IPS DF 6.9 (cell line): Measurements from ENCODE around the gene PCDHA7.

Experiments used
- DNase-seq: peaks from one replicate; pipeline ENCODE4 v3.0.0-alpha.2; 2013; ENCODE audit warnings: low read depth, low spot score
- H3K27ac ChIP-seq: one replicate; pipeline ENCODE4 v1.5.1; 2013; ENCODE audit warnings: low read length, control low read depth
- H3K27me3 ChIP-seq: 2 replicates; pipeline ENCODE4 v1.6.1; 2013; ENCODE audit warnings: mild to moderate bottlenecking, low read length; ENCODE audit not compliant: control insufficient read depth, insufficient read depth
- H3K36me3 ChIP-seq: 2 replicates; pipeline ENCODE4 v1.6.1; 2013; ENCODE audit warnings: low read length; ENCODE audit not compliant: control insufficient read depth, insufficient read depth
- H3K4me1 ChIP-seq: 2 replicates; pipeline ENCODE4 v1.6.1; 2013; ENCODE audit warnings: low read length; ENCODE audit not compliant: control insufficient read depth, insufficient read depth
- H3K4me3 ChIP-seq: 2 replicates; pipeline ENCODE4 v1.5.1; 2013; ENCODE audit warnings: mild to moderate bottlenecking, low read length
- H3K9me3 ChIP-seq: 2 replicates; pipeline ENCODE4 v1.6.1; 2013; ENCODE audit warnings: low read length, inconsistent platforms; ENCODE audit not compliant: control insufficient read depth, insufficient read depth
- WGBS: extraction: QIAGEN DNeasy Blood & Tissue Kit; methylation state at CpG from one replicate; pipeline ENCODE4 v1.1.7; 2013; ENCODE audit warnings: mixed read lengths, missing lambda C conversion rate; ENCODE audit not compliant: insufficient read length, insufficient coverage; 5-methylcytosine and 5-hydroxymethylcytosine counted together

Gene PCDHA7

DNA sequence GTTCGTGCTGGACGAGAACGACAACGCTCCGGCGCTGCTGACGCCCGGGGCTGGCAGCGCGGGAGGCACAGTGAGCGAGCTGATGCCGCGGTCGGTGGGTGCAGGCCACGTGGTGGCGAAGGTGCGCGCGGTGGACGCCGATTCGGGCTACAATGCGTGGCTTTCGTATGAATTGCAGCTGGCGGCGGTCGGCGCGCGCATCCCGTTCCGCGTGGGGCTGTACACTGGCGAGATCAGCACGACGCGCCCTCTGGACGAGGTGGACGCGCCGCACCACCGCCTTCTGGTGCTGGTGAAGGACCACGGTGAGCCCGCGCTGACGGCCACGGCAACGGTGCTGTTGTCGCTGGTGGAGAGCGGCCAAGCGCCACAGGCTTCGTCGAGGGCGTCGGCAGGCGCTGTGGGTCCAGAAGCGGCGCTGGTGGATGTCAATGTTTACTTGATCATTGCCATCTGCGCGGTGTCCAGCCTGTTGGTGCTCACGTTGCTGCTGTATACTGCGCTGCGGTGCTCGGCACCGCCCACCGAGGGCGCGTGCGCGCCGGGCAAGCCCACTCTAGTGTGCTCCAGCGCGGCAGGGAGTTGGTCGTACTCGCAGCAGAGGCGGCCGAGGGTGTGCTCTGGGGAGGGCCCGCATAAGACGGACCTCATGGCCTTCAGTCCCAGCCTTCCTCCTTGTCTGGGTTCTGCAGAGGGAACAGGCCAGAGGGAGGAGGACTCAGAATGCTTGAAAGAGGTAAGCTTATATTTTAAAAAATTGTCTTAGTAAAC lies 50.0 kb downstream of the PCDHA7 start:
- peaks cover 3% of the 10 kb centered on the region; the same call in 1 of the 2 replicates for H3K36me3 ChIP-seq
- DNase-seq, result no peak
- H3K4me3 ChIP-seq, result no peak overlapping the region
- H3K27ac ChIP-seq, result no peak overlapping the region
- no CpG with 5 or more reads among the region's 79 CpGs for WGBS
- H3K4me1 ChIP-seq, result no peaks in the 10 kb centered on the region
- no peaks in the 10 kb centered on the region for H3K9me3 ChIP-seq
- no peaks in the 10 kb centered on the region for H3K27me3 ChIP-seq
